Lung (tissue), 12 donors: ENCODE measurements around the gene ST6GALNAC2. TPM values are rescaled to one million over a fixed set of nuclear protein-coding genes. Genes with fewer than 3 reads are reported as not detected.

Experiments used
- ATAC-seq: fragments of 200-7000 bp; cut with Tn5 transposase; one replicate; pipeline ENCODE4 v1.9.1; 2020; ENCODE audit warnings: moderate number of reproducible peaks; ENCODE audit not compliant: insufficient read depth, low FRiP score
- DNase-seq, 3 donors: peaks; one replicate each; pipeline ENCODE4 v3.0.0-alpha.2; 2013 to 2017
- H3K27ac ChIP-seq, 2 donors: one replicate each; pipeline ENCODE4 v1.5.1; 2013; ENCODE audit warnings: mild to moderate bottlenecking in 2 of 2, moderate library complexity in 2 of 2, control low read depth in 1 of 2, inconsistent platforms in 1 of 2, low read depth in 1 of 2, low read length in 1 of 2
- H3K27me3 ChIP-seq, 3 donors: one replicate each; pipeline ENCODE4 v1.5.1; 2013; ENCODE audit warnings: low read length in 2 of 3; ENCODE audit not compliant: control insufficient read depth in 3 of 3, insufficient read depth in 3 of 3
- H3K36me3 ChIP-seq, 4 donors: one replicate each; pipeline ENCODE4 v1.5.1; 2013; ENCODE audit warnings: low read length in 4 of 4, mild to moderate bottlenecking in 1 of 4, moderate library complexity in 1 of 4; ENCODE audit not compliant: control insufficient read depth in 4 of 4, insufficient read depth in 4 of 4
- H3K4me1 ChIP-seq, 5 donors: one replicate each; pipeline ENCODE4 v1.5.1; 2013; ENCODE audit warnings: low read length in 5 of 5, mild to moderate bottlenecking in 2 of 5, moderate library complexity in 1 of 5; ENCODE audit not compliant: control insufficient read depth in 5 of 5, insufficient read depth in 5 of 5
- H3K4me3 ChIP-seq: one replicate; pipeline ENCODE4 v1.5.1; 2013; ENCODE audit warnings: mild to moderate bottlenecking, control low read depth, moderate library complexity
- H3K9ac ChIP-seq, 2 donors: one replicate each; pipeline ENCODE4 v1.5.1; 2013; ENCODE audit warnings: low read length in 2 of 2, control low read depth in 1 of 2; ENCODE audit not compliant: insufficient read depth in 1 of 2
- H3K9me3 ChIP-seq, 4 donors: one replicate each; pipeline ENCODE4 v1.5.1; 2013; ENCODE audit warnings: low read length in 3 of 4, mild to moderate bottlenecking in 1 of 4, moderate library complexity in 1 of 4; ENCODE audit not compliant: control insufficient read depth in 4 of 4, insufficient read depth in 3 of 4
- CTCF ChIP-seq: IDR thresholded peaks from 2 replicates; pipeline ENCODE4 v1.5.1; 2012; ENCODE audit warnings: mild to moderate bottlenecking; ENCODE audit errors: control extremely low read depth, extremely low read depth
- WGBS, 2 donors: extraction: QIAGEN DNeasy Blood & Tissue Kit; methylation state at CpG; one replicate each; pipeline ENCODE4 v1.1.7; 2013; 5-methylcytosine and 5-hydroxymethylcytosine counted together
- polyA plus RNA-seq, 2 donors: library from polyadenylated mRNA; stranded (reverse); fragments of 200-250 nt; gene quantifications; one replicate each; pipeline ENCODE4 v1.2.1, GENCODE V29; 2013
- total RNA-seq, 2 donors: library from RNA; depleted of rRNA in 1 of 2; stranded (reverse); fragments of >200 nt in 1 of 2; gene quantifications; one replicate each; pipeline ENCODE4 v1.2.1, GENCODE V29; 2014 to 2021
- donor health status: control.
- donor health status: control.
- donor health status: Bipolar disorder and iron deficiency.
- donor health status: healthy.
- donor health status: DM: yes; HTN: yes; CAD: no.

Gene ST6GALNAC2
- total and polyA plus RNA-seq, 4 donors: 12.1 to 38.0 (median 18.1) TPM

DNA sequence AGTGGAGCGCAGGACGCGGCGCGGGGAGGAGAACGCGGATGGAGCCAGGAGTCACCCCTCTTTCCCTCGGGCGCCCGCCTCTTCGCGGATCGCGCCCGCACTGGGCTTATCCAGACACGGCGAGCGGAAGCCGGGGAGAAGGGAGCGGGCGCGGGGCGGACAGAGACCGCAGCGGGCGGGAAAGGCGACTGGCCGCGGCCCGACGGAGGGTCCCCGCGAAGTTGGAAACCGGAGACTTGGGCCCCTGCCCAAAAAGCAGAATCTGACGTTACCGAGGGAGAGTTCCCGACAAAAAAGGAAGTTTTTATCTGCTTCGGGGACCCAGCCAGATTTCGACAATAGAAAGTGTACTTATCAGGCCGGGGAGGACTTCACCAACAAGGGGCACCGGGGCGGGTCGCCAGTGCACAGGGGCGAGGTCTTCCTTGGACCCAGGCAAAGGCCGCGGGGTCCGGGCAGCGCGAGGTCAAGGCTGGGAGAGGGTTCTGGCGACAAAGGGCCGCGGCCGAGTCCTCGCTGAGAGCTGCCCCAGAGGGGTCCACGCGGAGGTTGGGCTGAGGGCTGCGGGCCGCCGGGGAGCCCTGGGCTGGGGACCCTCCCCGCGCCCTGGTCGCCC lies 519 bp downstream of the ST6GALNAC2 start:
- no peaks in the 10 kb centered on the region for H3K9me3 ChIP-seq
- no peaks in the 10 kb centered on the region for H3K36me3 ChIP-seq
- H3K4me1 ChIP-seq: peaks cover 0 to 6% (median 4%) of the 10 kb centered on the region in 5 donors
- peak overlapping the region in 1 of 2 donors; percentile 92 for H3K27ac ChIP-seq
- ATAC-seq (peak; percentile 9), DNase-seq (peak in 2 of 3 donors; percentile 37 to 38)
- no peak overlapping the region for H3K9ac ChIP-seq
- 0 to 1% methylated on average over 56 to 62 of the region's 62 CpGs for WGBS, 2 donors
- peak overlapping the region; percentile 68 for H3K4me3 ChIP-seq
- peaks cover 0 to 39% (median 30%) of the 10 kb centered on the region in 3 donors for H3K27me3 ChIP-seq
- TF ChIP-seq CTCF: no peak

- ATAC-seq: no peak
These were observed 1.1 kb downstream of the ST6GALNAC2 start for GRCh38 chr17:76584427-76585032.

DNA sequence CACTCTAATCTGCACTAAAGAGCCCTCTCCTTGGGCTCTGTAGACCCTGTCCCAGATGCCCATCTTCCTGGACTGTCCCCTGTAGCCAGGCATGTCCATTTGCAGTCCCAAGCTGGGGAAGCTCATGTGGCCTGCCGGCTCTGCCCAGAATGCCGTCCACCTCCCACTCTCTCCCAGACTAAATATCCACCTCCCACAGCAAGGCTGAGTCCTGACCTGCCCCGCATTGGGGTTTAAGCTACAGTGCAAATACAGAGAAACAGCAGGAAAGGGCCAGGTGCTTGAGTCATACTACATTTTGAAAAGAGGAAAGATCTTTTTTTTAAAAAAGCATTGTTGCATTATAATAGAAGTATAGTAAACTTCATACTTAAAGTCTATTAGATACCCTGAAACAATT lies 3.0 kb downstream of the ST6GALNAC2 start:
- Histone ChIP-seq H3K4me1 (peaks cover 0 to 6% (median 4%) of the 10 kb centered on the region in 5 donors), H3K27ac (no peak overlapping the region), H3K27me3 (peaks cover 0 to 29% (median 24%) of the 10 kb centered on the region in 3 donors), H3K4me3 (no peak overlapping the region), H3K9me3 (no peaks in the 10 kb centered on the region), H3K36me3 (no peaks in the 10 kb centered on the region), H3K9ac (no peak overlapping the region)
- DNase-seq: no peak
- TF ChIP-seq CTCF: no peak
- WGBS, 2 donors: 28 to 31% methylated on average over 3 of the region's 3 CpGs
- ATAC-seq: no peak

More at GRCh38 chr17:76584427-76585032, 1.1 kb downstream of the ST6GALNAC2 start:
- TF ChIP-seq CTCF: no peak
- no peak for DNase-seq
- H3K4me1 ChIP-seq: peaks cover 0 to 6% (median 4%) of the 10 kb centered on the region in 5 donors
- 23 to 27% methylated on average over 16 to 17 of the region's 17 CpGs for WGBS, 2 donors
- peaks cover 0 to 39% (median 30%) of the 10 kb centered on the region in 3 donors for H3K27me3 ChIP-seq
- no peaks in the 10 kb centered on the region for H3K9me3 ChIP-seq
- H3K27ac ChIP-seq: peak overlapping the region in 1 of 2 donors; percentile 92
- H3K9ac ChIP-seq: no peak overlapping the region
- H3K4me3 ChIP-seq: peak overlapping the region; percentile 68
- no peaks in the 10 kb centered on the region for H3K36me3 ChIP-seq
